Renal pelvis (tissue), 12 donors: ENCODE results near the gene POGLUT3. TPM values are rescaled to one million over a fixed set of nuclear protein-coding genes. Genes with fewer than 3 reads are reported as not detected.

ENCODE experiments used
- DNase-seq: peaks from one replicate; pipeline ENCODE4 v3.0.0-alpha.2; 2013
- long read RNA-seq, 16 experiments: transcript quantifications; one replicate each; lab custom pipeline, GENCODE V29; 2026
- polyA plus RNA-seq, 3 donors: library from polyadenylated mRNA; unstranded; fragments of 120-200 nt; gene quantifications; one replicate each; pipeline ENCODE4 v1.2.1, GENCODE V29; 2013; ENCODE audit not compliant: insufficient read length in 3 of 3

Gene POGLUT3, protein sequence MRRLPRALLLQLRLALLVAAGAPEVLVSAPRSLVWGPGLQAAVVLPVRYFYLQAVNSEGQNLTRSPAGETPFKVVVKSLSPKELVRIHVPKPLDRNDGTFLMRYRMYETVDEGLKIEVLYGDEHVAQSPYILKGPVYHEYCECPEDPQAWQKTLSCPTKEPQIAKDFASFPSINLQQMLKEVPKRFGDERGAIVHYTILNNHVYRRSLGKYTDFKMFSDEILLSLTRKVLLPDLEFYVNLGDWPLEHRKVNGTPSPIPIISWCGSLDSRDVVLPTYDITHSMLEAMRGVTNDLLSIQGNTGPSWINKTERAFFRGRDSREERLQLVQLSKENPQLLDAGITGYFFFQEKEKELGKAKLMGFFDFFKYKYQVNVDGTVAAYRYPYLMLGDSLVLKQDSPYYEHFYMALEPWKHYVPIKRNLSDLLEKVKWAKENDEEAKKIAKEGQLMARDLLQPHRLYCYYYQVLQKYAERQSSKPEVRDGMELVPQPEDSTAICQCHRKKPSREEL
- 10 to 100 TPM; 30.3 to 35.6 (median 33.7) TPM for polyA plus RNA-seq
- long read RNA-seq, donor 1, full-length matches to known transcripts: 5 of 5 reads
- long read RNA-seq, donor 1, partial matches to known transcripts: 0 of 5 reads
- long read RNA-seq, donor 1, other reads (novel, unspliced or antisense): 0 of 5 reads
- long read RNA-seq, donor 2, full-length matches to known transcripts: 12 of 22 reads
- long read RNA-seq, donor 2, partial matches to known transcripts: 10 of 22 reads
- long read RNA-seq, donor 2, other reads (novel, unspliced or antisense): 0 of 22 reads
- long read RNA-seq, donor 3, full-length matches to known transcripts: 7 of 7 reads
- long read RNA-seq, donor 3, partial matches to known transcripts: 0 of 7 reads
- long read RNA-seq, donor 3, other reads (novel, unspliced or antisense): 0 of 7 reads
- long read RNA-seq, donor 4, full-length matches to known transcripts: 7 of 14 reads
- long read RNA-seq, donor 4, partial matches to known transcripts: 7 of 14 reads
- long read RNA-seq, donor 4, other reads (novel, unspliced or antisense): 0 of 14 reads
- long read RNA-seq, donor 5: 0 reads
- long read RNA-seq, donor 6, full-length matches to known transcripts: 8 of 8 reads
- long read RNA-seq, donor 6, partial matches to known transcripts: 0 of 8 reads
- long read RNA-seq, donor 6, other reads (novel, unspliced or antisense): 0 of 8 reads
- long read RNA-seq, donor 7, full-length matches to known transcripts: 12 of 29 reads
- long read RNA-seq, donor 7, partial matches to known transcripts: 17 of 29 reads
- long read RNA-seq, donor 7, other reads (novel, unspliced or antisense): 0 of 29 reads
- long read RNA-seq, donor 8, full-length matches to known transcripts: 9 of 29 reads
- long read RNA-seq, donor 8, partial matches to known transcripts: 20 of 29 reads
- long read RNA-seq, donor 8, other reads (novel, unspliced or antisense): 0 of 29 reads
- long read RNA-seq, donor 9, full-length matches to known transcripts: 11 of 25 reads
- long read RNA-seq, donor 9, partial matches to known transcripts: 14 of 25 reads
- long read RNA-seq, donor 9, other reads (novel, unspliced or antisense): 0 of 25 reads
- long read RNA-seq, donor 10, full-length matches to known transcripts: 5 of 17 reads
- long read RNA-seq, donor 10, partial matches to known transcripts: 12 of 17 reads
- long read RNA-seq, donor 10, other reads (novel, unspliced or antisense): 0 of 17 reads
- long read RNA-seq, donor 11, full-length matches to known transcripts: 5 of 15 reads
- long read RNA-seq, donor 11, partial matches to known transcripts: 10 of 15 reads
- long read RNA-seq, donor 11, other reads (novel, unspliced or antisense): 0 of 15 reads
- long read RNA-seq, donor 12, full-length matches to known transcripts: 7 of 21 reads
- long read RNA-seq, donor 12, partial matches to known transcripts: 14 of 21 reads
- long read RNA-seq, donor 12, other reads (novel, unspliced or antisense): 0 of 21 reads
- long read RNA-seq, donor 13, full-length matches to known transcripts: 3 of 3 reads
- long read RNA-seq, donor 13, partial matches to known transcripts: 0 of 3 reads
- long read RNA-seq, donor 13, other reads (novel, unspliced or antisense): 0 of 3 reads
- long read RNA-seq, donor 14: 0 reads
- long read RNA-seq, donor 15, full-length matches to known transcripts: 7 of 14 reads
- long read RNA-seq, donor 15, partial matches to known transcripts: 7 of 14 reads
- long read RNA-seq, donor 15, other reads (novel, unspliced or antisense): 0 of 14 reads
- long read RNA-seq, donor 16, full-length matches to known transcripts: 7 of 12 reads
- long read RNA-seq, donor 16, partial matches to known transcripts: 5 of 12 reads
- long read RNA-seq, donor 16, other reads (novel, unspliced or antisense): 0 of 12 reads

DNA sequence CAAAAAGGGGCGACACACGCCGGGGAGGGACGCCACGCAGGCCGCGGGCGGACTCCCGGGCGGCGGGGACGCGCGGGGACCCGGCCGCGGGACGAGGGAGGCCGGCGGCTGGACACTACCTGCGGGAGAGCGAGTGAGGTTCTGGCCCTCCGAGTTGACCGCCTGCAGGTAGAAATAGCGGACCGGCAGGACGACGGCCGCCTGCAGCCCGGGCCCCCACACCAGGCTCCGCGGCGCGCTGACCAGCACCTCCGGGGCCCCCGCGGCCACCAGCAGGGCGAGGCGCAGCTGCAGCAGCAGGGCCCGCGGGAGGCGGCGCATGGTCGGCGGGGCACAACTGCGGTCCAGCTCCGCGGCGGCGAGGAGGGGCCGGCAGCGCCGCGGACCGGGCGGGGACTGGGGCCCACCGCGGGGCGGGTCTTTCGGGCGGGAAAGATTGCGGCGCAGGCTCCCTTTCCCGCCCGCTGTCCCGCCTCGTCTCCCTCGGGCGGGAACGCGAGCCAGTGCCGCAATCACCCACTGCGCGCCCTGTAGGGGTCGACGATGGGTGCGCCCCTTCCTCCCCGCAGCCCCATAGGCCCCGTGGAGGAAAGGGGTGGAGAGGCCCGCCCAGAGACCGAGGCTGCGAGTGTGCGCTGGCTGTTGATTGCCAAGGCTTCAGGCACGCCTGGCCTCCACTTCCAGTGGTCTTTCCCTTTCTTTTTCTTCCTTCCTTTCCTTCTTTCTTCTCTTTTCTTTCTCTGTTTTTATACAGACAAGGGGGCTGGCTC lies at the start of gene POGLUT3:
POGLUT3 (minus strand) TSS at position 339 of the 770 bp plus-strand sequence; CDS start at position 321, 18 bp downstream.
- peak; percentile 60 for DNase-seq

DNA sequence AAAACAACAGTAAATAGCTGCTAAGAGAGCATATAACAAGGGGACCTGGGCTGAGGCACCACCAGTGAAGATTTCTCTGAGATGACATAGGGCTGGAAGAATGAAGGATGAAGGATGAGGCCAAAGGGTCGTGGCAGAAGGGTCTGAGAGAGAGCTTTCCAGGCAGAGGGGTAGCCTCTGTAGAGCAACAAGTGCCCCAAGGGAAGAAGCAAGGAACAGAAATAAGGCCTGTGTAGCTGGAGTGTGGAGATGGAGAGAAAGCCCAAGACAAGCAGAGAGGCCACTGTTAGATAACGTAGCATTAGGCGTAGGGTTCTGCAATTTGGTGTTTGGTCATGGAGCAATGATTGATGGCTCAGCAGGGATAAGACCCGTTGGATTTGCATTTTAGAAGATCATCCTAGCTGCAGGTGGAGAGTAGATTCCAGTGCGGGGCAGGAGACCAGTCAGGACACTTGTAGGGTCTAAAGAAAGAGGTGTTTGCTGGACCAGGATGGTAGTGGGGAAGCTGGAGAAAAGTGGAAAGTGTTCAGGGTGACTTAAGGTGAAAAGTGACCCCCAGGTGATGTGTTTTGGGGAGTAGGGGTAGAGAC lies 47.8 kb upstream of the POGLUT3 start:
- DNase-seq: no peak

DNA sequence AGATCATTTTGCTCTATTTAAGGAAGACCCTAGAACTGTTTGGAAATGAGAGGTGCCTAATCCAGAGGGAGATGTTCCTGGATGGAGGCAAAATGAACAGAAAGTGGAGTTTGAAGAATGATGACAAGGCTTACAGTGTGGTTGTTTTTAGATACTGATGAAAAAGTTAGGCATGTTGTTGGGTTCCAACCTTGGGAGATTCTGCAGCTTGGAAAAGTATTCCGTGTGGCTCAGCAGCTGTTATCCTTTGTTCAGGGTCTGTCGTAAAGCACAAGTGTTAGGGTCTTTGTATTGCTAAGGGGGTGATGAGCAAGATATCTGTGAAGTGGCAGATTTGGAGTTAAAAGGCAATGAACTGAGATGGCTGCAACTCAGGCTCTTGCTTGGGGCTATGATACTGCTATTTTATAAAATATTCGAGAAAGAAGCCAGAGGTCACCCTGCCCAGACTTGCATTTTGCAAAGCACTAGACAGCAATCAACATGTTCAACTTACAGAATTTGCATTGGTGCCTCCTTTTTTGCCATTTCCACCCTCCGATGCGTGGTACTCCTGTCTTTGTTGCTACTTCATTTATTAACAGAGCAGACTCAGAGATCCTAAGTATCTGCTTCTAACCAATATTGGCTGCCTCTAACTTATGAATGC lies 45.3 kb upstream of the POGLUT3 start:
- no peak for DNase-seq

DNA sequence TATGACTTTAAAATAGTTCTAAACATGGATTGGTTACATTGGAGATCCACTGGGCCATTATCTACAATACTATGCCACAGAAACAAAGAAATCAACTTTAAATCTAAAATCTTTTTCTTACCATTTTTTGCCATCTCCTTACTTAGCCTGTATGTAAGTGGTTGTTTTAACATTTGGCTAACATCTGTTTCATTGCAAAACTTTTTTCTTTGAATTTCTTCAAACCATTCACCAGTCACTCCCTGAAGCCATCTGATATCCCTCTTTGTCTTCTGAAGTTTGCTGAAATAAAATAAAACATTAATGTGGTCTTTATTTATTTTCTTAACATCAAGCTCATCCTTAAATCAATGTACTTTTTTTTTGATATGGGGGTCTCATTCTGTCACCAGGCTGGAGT lies 43.3 kb upstream of the POGLUT3 start:
- no peak for DNase-seq

DNA sequence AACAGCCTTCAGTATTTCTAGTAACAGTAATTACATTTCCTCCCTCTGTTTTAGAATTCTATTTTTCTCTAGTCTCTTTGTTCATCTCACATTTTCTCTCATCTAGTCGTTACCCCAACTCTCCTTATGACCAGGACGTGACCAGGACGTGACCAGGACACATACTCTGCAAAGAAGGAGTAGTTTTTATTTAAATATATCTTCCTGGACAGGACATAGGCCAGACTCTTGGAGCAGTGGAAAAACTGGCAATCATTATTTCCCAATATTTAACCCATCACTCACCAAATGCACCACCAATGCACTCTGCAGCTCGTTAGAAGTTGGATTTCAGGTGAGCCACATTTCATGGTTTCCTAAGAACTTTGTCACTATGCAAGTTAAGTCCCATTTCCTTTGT lies 40.3 kb upstream of the POGLUT3 start:
- no peak for DNase-seq

DNA sequence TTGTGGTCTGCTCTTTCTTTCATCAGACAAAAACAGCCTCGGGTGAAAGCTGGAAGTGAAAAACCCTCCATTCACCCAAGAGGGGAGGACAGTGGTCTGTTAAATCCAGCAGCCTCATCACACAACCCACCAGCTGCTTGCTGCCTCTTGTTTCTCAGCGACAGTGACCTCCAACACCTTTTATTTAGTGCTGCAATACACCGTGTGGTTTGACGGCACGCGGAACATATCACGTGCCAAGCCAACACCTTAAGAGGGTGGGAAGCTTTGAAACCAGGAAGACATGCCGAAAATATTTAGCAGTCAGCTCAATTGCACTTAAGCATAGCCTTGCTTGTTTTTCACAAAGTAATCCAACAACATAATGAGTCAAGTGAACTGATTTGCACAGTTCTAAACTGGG lies 39.8 kb upstream of the POGLUT3 start:
- DNase-seq: no peak

DNA sequence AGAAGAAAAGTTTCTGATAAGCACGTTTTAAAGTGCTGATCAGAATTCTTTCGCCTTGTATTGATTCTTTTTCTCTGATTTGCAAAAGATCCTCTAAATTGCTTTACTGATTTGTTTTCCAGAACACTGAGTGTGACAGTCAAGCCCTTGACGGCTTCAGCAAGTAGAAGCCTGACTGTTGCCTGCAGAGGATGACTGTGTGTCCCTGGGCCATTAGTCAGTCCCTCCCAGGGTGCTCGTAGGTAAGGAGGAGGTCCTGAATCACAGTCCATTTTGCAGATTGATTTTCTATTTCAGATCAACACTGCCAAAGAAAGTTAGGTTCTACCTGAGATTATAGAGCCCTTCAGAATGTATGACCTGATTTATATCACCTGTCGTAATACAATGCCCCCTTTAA lies 38.6 kb upstream of the POGLUT3 start:
- DNase-seq: no peak

DNA sequence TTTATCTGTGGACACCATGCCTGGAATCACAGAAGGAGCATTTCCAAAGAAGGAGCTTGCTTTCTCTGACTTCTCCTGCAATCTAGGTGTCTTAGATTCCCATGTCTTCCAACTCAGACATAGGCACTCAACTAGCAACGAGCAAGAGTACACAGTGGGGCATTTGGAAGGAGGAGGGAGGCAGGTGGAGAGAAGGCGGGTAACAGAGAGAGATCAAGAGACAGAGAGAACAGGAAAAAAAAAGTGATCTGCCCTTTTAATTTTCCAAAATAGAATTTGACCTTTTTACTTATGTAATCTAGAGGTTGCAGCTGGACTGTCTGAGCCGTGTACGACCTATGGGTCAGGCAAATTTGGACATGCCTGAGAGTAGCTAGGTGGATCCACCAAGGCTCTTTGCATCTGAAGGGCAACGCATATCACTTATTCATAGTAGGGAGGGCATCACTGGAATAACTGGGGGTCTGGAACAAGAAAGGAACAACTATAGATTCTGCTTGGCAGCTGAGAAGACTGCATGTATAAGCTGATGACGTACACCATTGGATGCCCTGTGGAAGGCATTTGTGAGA lies 37.3 kb upstream of the POGLUT3 start:
- no peak for DNase-seq

DNA sequence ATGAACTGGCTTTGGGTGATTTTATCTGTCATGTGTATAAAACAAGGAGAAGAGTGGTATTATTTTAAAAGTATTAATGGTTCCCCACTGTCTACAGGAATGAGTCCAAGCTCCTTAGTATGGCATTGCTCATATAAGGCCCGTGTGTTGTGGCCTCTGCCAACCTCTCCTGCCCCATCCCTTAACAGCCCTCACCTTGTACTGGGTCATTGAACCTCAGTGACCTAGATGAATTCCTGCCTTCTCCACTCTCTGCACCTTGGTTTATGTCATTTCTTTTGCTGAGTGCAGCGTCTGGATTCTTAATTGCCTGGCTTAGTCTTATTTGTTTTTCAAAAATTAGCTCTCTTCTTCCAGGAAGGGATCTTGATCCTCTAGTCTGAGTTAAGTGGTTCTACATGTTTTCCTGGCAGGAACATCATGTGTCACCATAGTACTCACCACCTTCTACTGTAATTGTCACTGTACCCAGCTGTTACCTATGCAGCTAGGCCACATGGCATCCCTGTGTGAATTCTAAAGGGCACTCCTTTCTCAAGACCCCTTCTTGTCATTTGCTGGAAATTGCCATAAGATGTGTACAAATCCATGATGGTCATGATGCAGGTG lies 36.2 kb upstream of the POGLUT3 start:
- no peak for DNase-seq

DNA sequence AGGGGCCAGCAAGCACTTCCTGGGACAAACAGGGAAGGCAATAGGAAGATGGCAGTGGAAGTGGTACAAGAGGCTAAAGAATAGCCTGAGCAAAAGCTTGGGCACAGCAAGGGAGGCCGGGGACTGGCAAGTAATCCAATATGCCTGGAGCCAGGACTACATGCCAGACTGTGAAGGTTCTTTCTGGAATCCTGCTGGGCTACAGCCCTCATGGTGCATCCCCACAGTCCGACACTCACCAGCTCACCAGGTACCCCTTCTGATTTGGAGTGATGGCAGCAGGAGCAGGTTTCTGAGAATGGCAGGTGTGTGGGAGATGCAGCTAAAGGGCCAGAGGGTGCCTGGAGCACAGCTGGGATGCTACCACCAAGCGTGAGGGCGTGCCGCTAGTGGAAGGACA lies 32.2 kb upstream of the POGLUT3 start:
- no peak for DNase-seq

DNA sequence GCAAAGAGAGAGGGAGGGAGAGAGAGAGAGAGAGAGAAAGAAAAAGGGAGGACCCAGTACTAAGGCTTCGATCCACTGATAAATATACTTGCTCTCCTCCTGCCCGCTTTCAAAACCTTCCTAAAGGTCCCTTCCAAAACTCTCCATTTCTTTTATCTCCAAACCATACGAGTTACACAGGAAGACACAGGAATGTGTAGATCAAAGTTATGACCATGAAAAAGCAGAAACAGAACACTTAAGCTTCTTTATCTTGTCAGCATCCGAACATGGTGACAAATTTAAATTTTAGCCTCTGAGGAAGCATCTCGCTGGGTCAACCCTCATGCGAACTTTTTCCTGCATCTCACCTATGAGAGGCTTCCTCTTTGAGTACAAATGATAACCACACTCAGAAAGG lies 29.2 kb upstream of the POGLUT3 start:
- DNase-seq: no peak

DNA sequence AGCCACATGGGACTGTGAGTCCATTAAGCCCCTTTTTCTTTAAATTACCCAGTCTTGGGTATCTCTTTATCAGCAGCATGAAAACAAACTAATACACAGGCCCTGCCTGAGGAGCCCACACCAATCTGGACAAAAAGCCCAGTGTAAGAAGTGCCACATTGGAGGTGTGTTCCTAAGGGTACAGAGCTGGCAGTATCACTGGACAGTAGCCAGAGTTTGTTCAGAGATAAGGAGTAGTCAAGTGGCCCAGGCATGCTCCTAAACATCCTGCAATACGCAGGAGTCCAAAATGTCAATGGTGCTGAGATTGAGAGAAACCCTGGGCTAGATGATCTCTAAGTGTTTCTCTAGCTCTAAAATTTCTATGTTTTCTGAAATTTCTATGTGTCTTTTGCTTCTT lies 27.0 kb upstream of the POGLUT3 start:
- no peak for DNase-seq

DNA sequence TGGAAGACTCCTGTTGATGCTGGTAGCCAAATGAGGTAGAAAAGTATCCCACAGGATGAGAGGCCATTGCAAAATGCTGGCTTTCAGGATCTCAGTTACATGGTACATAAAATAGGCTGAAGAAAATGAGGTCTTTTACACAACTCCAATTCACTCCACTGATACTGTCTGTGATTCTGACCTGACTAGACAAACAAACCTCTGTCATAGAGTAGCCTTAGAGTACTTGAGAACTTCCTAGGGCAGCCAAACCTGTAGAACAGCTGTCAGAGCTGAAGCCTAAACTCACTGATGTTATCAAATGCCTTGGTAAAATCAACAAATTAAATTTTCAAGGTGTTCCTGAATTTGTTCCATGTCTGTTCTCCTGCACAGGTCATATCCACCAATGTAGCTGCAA lies 26.2 kb upstream of the POGLUT3 start:
- no peak for DNase-seq

DNA sequence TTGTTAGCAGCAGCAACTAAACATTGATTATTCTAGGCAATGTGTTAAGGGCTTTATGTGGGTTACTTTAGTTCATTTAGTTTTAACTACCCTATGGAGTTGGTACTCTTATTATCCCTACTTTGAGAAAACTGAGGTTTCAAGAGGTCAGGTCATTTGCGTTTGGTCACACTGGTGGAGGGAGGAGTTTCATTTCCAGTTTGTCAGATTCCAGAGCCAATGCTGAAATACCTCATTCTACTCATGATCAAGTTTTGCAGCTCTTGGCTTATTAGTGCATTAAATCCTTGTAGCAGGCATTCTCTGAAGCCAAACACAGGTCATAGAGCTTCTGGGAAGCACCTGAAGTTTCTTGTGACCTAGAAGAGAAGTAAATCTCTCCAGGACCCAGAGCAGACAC lies 24.1 kb upstream of the POGLUT3 start:
- no peak for DNase-seq

DNA sequence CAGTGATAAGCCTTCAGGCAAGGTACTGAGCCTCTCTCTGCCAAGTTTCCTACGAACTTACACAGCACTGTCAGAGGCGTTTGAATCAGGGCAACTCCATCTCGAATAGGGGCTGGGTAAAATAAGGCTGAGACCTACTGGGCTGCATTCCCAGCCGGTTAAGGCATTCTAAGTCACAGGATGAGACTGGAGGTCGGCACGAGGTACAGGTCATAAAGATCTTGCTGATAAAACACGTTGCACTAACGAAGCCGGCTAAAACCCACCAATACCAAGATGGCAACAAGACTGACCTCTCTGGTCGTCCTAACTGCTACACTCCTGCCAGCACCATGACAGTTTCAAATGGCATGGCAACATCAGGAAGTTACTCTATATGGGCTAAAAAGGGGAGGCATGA lies 20.4 kb upstream of the POGLUT3 start:
- DNase-seq: no peak

DNA sequence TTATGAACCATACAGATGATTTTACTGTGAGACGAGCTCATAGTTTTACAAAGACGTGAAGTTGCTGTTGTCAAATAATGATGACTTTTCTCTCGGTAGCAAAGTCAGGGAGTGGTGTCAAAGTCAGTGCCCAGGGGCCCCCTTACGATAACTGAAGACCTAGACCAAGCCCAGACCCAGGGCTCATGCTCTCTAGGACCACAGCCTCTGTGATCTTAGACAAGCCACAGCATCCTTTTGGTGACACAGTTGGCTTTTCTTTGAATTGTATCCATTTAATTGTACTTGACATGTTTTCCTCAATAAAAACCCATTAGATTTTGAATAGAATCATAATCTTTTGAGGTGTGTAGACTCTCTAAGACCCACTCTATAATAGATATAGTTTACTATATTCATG lies 17.9 kb upstream of the POGLUT3 start:
- no peak for DNase-seq

DNA sequence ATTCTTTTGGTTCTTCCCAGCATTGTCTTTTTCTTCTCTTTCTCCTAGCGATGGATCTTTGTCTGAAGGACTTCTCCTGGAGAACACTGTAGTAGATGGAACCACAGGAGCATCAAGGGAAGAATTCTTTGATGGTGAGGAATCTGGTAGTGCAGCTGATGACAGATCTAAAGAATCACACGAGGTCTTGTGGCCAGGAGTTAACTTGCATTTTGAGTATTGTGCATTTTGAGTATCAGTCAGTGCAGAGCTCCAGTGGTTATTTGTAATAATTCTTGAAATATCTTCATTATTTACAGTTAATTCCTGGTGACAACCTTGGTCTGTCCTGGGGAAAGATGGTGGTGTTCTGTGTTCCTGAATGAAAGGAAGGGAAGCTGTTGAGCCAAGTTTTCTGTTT lies 14.5 kb upstream of the POGLUT3 start:
- no peak for DNase-seq
